ENCODE results near the gene SEMA3A.

GRCh38 chr7:84060760-84061261, 133.8 kb downstream of the SEMA3A start:
- no peak for TF ChIP-seq CTCF (conservative IDR thresholded peaks at IDR 0.05)
- no peak for TF ChIP-seq EZH2 (IDR thresholded peaks at IDR 0.05; ENCODE audit: low read depth)

Data from PC-9 (cell line).